ENCODE measurements around the gene MYH9. TPM values are rescaled to one million over a fixed set of nuclear protein-coding genes. Genes with fewer than 3 reads are reported as not detected.

MYH9 gene
- total RNA-seq, 2 experiments from 2014 or later: 112 to 223 TPM

DNA sequence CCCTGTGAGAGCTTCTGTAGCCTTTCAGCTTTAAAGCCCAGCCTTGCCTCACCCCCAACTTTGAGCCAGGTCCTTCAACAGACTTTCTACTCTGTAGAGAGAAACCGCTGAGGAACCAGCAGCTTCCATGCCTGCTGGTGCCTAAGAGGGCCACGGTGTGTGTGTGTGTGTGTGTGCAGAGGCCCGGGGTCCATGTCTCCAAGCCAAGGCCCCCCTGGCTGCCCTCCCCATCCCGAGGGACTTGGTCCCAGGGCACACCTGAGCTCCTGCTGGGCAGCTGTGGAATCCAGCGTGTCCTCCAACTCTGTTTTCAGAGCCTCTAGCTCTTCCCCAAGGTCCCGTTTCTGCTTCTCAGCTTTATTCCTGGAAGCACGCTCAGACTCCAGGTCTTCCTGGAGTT, 92.5 kb downstream of the MYH9 start:
- DNase-seq (ENCODE audit: low spot score): no peak
- Histone ChIP-seq H3K4me1 (ENCODE audit: insufficient read depth, low read length, poor library complexity, severe bottlenecking) (no peaks in the 10 kb centered on the region), H3K4me3 (ENCODE audit: low read depth, low read length, poor library complexity, severe bottlenecking) (no peak overlapping the region), H3K27ac (ENCODE audit: low read depth, low read length, poor library complexity, severe bottlenecking) (no peak overlapping the region), H3K9me3 (ENCODE audit: low read length) (no peaks in the 10 kb centered on the region), H3K36me3 (ENCODE audit: insufficient read depth, low read length) (peaks cover 88% of the 10 kb centered on the region), H4K20me1 (ENCODE audit: insufficient read depth, low read length) (no peaks in the 10 kb centered on the region), H3K9me2 (ENCODE audit: insufficient read depth, low read length) (no peaks in the 10 kb centered on the region), H2AFZ (ENCODE audit: low read length) (no peak overlapping the region), H3K4me2 (ENCODE audit: low read length) (no peak overlapping the region), H3K79me2 (ENCODE audit: insufficient read depth, low read depth, low read length) (no peaks in the 10 kb centered on the region)
- no peak for TF ChIP-seq EZH2phosphoT487 (IDR thresholded peaks at IDR 0.05; ENCODE audit: borderline replicate concordance, low read depth, low read length)
- TF ChIP-seq, protein P1, sequence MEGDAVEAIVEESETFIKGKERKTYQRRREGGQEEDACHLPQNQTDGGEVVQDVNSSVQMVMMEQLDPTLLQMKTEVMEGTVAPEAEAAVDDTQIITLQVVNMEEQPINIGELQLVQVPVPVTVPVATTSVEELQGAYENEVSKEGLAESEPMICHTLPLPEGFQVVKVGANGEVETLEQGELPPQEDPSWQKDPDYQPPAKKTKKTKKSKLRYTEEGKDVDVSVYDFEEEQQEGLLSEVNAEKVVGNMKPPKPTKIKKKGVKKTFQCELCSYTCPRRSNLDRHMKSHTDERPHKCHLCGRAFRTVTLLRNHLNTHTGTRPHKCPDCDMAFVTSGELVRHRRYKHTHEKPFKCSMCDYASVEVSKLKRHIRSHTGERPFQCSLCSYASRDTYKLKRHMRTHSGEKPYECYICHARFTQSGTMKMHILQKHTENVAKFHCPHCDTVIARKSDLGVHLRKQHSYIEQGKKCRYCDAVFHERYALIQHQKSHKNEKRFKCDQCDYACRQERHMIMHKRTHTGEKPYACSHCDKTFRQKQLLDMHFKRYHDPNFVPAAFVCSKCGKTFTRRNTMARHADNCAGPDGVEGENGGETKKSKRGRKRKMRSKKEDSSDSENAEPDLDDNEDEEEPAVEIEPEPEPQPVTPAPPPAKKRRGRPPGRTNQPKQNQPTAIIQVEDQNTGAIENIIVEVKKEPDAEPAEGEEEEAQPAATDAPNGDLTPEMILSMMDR (conservative IDR thresholded peaks at IDR 0.05; ENCODE audit: low read length): no peak
- CTCF ChIA-PET (ENCODE audit: unreplicated experiment): no interaction called here
- POLR2A ChIA-PET: no interaction called here
- BruUV-seq (replicated peaks): no TSS peak
- intact Hi-C loops (cut with micrococcal nuclease; ENCODE audit: unreplicated experiment): no loop called here

DNA sequence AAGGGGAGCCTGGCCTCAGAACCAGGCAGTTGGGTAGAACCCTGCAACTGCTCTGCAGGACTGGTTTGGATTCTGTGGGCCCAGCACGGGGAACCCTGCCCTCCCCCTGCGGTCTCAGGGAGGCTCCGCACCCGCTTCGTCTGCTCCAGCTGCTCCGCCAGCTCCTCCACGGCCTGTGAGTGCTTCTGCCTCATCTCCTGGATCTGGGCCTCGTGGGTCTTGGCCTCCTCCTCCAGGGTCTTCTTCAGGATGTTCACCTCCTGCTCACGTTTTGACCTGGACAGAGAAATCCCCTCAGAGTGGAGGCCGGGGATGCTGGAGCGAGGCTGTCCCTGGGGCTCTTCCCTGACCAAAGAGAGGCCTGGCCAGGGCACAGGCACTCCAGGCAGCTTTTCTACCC, 93.0 kb downstream of the MYH9 start:
- H4K20me1 ChIP-seq (ENCODE audit: insufficient read depth, low read length): no peaks in the 10 kb centered on the region
- no peaks in the 10 kb centered on the region for H3K9me2 ChIP-seq (ENCODE audit: insufficient read depth, low read length)
- no peak overlapping the region for H3K4me3 ChIP-seq (ENCODE audit: low read depth, low read length, poor library complexity, severe bottlenecking)
- no peak overlapping the region for H2AFZ ChIP-seq (ENCODE audit: low read length)
- CTCF ChIA-PET (ENCODE audit: unreplicated experiment): no interaction called here
- H3K36me3 ChIP-seq (ENCODE audit: insufficient read depth, low read length): peaks cover 86% of the 10 kb centered on the region
- H3K9me3 ChIP-seq (ENCODE audit: low read length): no peaks in the 10 kb centered on the region
- no peaks in the 10 kb centered on the region for H3K79me2 ChIP-seq (ENCODE audit: insufficient read depth, low read depth, low read length)
- no peak overlapping the region for H3K4me2 ChIP-seq (ENCODE audit: low read length)
- intact Hi-C loops (cut with micrococcal nuclease; ENCODE audit: unreplicated experiment): no loop called here
- no TSS peak for BruUV-seq (replicated peaks)
- TF ChIP-seq, protein P1 (conservative IDR thresholded peaks at IDR 0.05; ENCODE audit: low read length): no peak
- TF ChIP-seq EZH2phosphoT487 (IDR thresholded peaks at IDR 0.05; ENCODE audit: borderline replicate concordance, low read depth, low read length): no peak
- POLR2A ChIA-PET: no interaction called here
- DNase-seq (ENCODE audit: low spot score): no peak
- H3K4me1 ChIP-seq (ENCODE audit: insufficient read depth, low read length, poor library complexity, severe bottlenecking): no peaks in the 10 kb centered on the region
- no peak overlapping the region for H3K27ac ChIP-seq (ENCODE audit: low read depth, low read length, poor library complexity, severe bottlenecking)

DNA sequence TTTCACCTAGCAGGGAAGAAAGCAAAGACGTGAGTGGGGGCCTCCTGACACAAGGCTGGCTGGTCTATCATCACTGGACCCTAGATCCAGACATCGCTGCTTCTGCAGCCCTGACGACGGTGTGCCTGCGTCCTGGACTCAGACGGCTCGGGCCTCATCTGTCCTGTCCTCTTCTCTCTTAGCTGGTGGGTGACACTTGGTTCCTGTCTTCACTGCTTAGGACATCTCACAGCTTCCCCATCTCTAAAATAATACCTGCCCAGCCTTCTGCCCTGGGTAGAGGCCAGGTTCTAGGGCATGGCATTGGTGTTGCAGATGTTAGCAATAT, 93.5 kb downstream of the MYH9 start:
- intact Hi-C loops (cut with micrococcal nuclease; ENCODE audit: unreplicated experiment): no loop called here
- peaks cover 86% of the 10 kb centered on the region for H3K36me3 ChIP-seq (ENCODE audit: insufficient read depth, low read length)

More for the DNA sequence above, 93.5 kb downstream of the MYH9 start:
- Histone ChIP-seq H3K27ac (ENCODE audit: low read depth, low read length, poor library complexity, severe bottlenecking) (no peak overlapping the region), H4K20me1 (ENCODE audit: insufficient read depth, low read length) (no peaks in the 10 kb centered on the region), H3K4me1 (ENCODE audit: insufficient read depth, low read length, poor library complexity, severe bottlenecking) (no peaks in the 10 kb centered on the region), H3K79me2 (ENCODE audit: insufficient read depth, low read depth, low read length) (no peaks in the 10 kb centered on the region), H2AFZ (ENCODE audit: low read length) (no peak overlapping the region), H3K4me2 (ENCODE audit: low read length) (no peak overlapping the region), H3K9me2 (ENCODE audit: insufficient read depth, low read length) (no peaks in the 10 kb centered on the region), H3K9me3 (ENCODE audit: low read length) (no peaks in the 10 kb centered on the region), H3K4me3 (ENCODE audit: low read depth, low read length, poor library complexity, severe bottlenecking) (no peak overlapping the region)
- ChIA-PET POLR2A (no interaction called here), CTCF (ENCODE audit: unreplicated experiment) (no interaction called here)
- no TSS peak for BruUV-seq (replicated peaks)
- no peak for DNase-seq (ENCODE audit: low spot score)
- no peak for TF ChIP-seq EZH2phosphoT487 (IDR thresholded peaks at IDR 0.05; ENCODE audit: borderline replicate concordance, low read depth, low read length)
- TF ChIP-seq, protein P1 (conservative IDR thresholded peaks at IDR 0.05; ENCODE audit: low read length): no peak
